C4-2B (cell line): ENCODE measurements around the gene TOM1L2.

ENCODE experiments used
- H3K27ac ChIP-seq: fragments of 450-650 bp; 2 replicates; pipeline ENCODE4 v1.5.1; 2017
- ZFX ChIP-seq: fragments of 450-650 bp; IDR thresholded peaks from 2 replicates; pipeline ENCODE4 v1.6.1; 2017
- TF ChIP-seq, protein P1 (sequence below): fragments of 450-650 bp; conservative IDR thresholded peaks from 2 replicates; pipeline ENCODE4 v1.5.1; 2017; ENCODE audit warnings: mild to moderate bottlenecking

Gene TOM1L2

DNA sequence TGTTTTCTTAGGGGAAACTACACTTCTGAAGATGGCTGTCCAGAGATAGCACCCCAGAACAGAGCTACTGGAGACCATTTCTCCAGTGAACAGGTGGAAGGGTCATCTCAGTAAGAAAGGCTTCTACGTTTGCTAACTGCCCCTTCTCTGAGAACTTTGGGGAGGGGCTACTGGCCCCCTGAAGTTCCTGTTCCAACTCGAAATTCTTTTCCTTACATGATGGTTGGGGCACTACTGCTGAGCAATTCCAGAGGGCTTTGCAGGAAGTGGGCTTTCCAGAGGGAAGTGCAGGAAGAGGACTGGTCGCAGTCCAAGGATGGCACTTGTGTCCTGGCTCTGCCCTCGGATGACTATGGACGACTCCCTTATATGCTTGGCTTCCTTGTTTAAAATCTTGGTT lies 31.2 kb downstream of the TOM1L2 start:
- H3K27ac ChIP-seq = no peak overlapping the region
- TF ChIP-seq, protein P1, sequence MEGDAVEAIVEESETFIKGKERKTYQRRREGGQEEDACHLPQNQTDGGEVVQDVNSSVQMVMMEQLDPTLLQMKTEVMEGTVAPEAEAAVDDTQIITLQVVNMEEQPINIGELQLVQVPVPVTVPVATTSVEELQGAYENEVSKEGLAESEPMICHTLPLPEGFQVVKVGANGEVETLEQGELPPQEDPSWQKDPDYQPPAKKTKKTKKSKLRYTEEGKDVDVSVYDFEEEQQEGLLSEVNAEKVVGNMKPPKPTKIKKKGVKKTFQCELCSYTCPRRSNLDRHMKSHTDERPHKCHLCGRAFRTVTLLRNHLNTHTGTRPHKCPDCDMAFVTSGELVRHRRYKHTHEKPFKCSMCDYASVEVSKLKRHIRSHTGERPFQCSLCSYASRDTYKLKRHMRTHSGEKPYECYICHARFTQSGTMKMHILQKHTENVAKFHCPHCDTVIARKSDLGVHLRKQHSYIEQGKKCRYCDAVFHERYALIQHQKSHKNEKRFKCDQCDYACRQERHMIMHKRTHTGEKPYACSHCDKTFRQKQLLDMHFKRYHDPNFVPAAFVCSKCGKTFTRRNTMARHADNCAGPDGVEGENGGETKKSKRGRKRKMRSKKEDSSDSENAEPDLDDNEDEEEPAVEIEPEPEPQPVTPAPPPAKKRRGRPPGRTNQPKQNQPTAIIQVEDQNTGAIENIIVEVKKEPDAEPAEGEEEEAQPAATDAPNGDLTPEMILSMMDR = no peak
- no peak for TF ChIP-seq ZFX

DNA sequence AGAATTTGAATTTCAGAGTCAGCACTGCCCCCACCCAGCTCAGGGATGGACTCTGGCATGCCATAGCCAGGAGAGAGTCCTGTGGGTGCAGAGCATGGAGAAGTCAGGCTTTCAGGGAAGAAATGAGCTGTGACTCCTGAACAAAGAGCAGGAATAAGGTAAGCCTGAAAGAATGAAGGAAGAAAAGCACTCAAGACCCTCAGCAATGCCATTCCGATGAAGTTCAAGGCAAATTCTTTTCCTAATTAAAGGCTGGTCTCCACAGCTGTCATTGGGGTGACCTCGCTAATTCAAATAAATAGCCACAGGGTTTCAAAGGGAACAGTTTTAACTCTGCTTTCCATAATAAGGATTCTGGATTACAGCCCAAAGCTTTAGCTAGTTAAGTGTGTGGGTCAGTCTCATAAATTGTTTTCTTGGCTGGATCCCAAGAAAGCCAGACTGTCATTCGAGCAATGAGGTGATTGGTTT lies 31.7 kb downstream of the TOM1L2 start:
- TF ChIP-seq ZFX = no peak
- TF ChIP-seq, protein P1 = no peak
- peak overlapping the region; percentile 17; the same call in 1 of the 2 replicates for H3K27ac ChIP-seq

DNA sequence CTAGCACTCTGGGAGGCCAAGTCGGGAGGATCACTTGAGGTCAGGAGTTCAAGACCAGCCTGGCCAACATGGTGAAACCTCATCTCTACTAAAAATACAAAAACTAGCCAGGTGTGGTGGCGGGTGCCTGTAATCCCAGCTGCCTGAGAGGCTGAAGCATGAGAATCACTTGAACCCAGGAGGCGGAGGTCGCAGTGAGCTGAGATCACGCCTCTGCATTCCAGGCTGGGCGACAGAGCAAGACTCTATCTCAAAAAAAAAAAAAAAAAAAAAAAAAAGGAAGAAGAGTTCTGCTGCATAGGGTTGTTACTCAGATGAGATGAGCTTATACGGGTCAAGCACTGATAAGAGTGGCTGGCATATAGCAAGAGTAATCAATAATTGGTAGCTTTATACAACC lies 32.3 kb downstream of the TOM1L2 start:
- H3K27ac ChIP-seq = peak overlapping the region; percentile 17; the same call in 1 of the 2 replicates

DNA sequence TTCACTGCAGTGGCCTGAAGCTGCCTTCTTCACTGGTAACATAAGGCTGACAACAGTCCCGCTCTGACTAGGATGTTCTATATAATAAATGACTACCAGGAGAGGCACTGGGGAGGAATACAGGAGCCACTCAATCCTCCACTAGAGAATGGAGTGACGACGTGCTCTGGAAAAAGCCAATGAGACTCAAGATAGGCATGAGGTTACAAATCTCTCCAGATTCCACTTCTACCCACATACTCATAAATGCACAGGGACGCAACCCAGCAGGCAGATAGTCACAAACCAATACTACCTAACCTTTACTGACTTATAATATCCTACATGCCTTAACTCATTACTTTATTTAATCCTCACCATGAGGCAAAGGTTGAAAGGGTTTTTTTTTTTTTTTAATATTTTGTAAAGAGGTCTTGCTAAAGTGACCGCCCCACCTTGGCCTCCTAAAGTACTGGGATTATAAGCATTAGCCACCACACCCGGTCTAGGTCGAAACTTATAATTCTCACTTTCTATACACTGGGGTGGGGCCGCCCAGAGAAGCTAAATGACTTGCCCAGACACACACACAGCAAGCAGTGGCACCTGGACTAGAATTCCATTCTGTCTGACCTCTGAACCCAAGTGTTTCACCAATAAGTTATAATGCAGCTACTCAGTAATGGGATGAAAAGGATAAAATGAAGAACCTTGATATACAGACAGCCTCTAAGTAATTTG lies 33.7 kb downstream of the TOM1L2 start:
- no peak for TF ChIP-seq ZFX
- TF ChIP-seq, protein P1 = no peak
- H3K27ac ChIP-seq = no peak overlapping the region

DNA sequence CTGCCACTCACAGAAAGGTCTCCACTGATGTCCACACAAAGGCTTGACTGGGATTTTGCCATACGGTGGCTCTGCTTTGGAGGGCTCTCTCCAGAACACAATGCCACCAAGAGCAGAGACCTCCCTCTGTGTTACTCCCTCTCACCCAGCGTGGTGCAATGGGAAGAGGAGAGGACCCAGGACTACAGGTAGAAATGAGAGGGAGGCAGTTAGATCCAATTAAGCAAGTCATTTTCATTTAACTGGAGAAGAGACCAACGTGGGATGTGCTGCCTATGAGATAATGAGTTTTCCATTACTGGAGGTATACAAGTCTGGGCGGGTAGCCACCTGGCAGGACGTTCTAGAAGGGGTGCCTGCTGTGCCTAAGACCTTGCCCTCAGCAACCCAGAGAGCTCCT lies 34.2 kb downstream of the TOM1L2 start:
- no peak overlapping the region for H3K27ac ChIP-seq

DNA sequence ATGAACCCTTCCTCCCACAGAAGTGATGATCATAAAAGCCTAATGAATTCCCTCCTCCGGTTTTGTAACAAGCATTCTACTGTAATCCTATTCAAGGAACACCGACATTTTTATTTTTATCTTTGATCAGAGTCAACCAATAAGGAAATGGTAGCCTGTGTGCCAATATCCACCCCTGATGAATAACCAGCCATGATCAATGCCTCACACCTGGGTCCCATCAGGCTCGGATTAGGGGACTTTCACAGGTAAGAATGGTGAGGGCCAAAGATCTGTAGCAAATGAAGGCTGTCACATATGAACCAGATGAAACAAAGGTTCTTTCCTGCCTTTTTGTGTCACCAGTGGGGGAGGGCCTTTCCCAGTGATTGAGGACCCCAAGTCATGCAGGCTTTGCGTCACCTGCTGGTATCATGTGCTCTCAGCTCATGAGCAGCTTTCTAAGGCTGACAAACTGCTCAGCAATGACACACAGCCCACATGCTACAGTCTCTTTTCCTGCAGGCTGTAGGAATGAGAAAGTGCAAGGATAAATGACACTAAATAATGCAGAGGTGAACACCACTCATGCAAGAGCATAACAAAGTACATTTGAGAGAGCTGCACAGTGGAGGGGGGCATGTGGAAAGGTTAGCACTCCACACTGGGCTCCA lies 34.9 kb downstream of the TOM1L2 start:
- no peak for TF ChIP-seq ZFX
- TF ChIP-seq, protein P1 = no peak
- H3K27ac ChIP-seq = no peak overlapping the region

More for the DNA sequence above, 34.2 kb downstream of the TOM1L2 start:
- TF ChIP-seq, protein P1 = no peak
- no peak for TF ChIP-seq ZFX

DNA sequence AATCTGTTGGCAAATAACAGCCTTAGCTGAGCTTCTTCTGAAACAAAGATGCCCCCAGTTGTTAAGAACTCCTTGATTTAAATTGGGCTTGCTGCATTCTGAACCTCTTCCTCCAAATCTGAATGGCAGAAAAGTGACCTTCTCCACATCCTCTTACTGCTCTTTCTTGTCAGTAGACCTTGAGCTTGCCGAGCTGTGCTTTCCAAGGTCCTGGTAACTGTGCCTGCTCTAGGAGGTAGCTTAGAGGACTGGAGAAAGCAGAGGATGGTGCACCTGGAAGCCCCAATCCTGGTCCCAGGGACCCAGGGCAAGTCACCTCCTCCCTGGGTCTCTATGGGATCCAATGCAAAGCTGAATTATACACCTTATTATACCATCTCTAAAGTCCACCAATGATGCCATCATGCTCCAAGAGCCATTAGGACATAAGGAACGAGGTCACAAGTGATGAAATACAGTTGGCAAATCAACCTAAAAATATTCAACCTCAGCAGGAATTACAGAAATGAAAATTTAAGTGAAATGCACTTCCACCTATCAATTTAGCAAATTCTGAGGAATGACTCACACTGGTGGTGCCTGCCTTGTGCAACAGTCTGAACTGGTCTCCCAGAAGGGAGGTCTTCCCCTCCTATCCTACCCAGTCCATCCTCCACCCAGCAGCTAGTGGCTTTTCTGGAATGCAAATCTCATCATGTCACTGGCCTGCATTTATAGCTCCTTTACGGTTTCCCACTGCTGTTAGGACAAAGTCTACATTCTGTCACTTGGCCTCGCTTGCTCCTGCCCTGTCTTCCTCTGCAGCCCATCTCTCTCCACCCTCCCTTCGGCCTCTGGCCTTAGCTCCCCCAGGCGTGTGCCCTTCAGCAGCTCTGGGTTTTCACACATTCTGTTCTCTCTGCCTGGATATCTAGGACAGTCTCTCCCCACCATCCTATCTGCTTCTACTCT lies 36.6 kb downstream of the TOM1L2 start:
- no peak overlapping the region for H3K27ac ChIP-seq
- TF ChIP-seq, protein P1 = no peak
- TF ChIP-seq ZFX = no peak
